Esophagus muscularis mucosa (tissue), 4 donors: ENCODE measurements around the gene ANKS1B. TPM values are rescaled to one million over a fixed set of nuclear protein-coding genes. Genes with fewer than 3 reads are reported as not detected.

Experiments used
- DNase-seq: peaks from one replicate; pipeline ENCODE4 v3.0.0-alpha.2; 2017; ENCODE audit errors: extremely low spot score
- H3K27ac ChIP-seq, 4 donors: fragments of 200-600 bp; sonication (generic); replicated peaks in 1 of 4; 1 replicate in 3 of 4; 2 replicates in 1 of 4; pipeline ENCODE4 v1.5.1; 2016 to 2019; ENCODE audit warnings: mild to moderate bottlenecking in 1 of 4
- H3K27me3 ChIP-seq, 4 donors: fragments of 200-600 bp; sonication (generic); one replicate each; pipeline versions ENCODE4 v1.5.1 to v1.6.0; 2016 to 2019
- H3K36me3 ChIP-seq, 4 donors: fragments of 200-600 bp; sonication (generic); one replicate each; pipeline ENCODE4 v1.5.1; 2016 to 2019
- H3K4me1 ChIP-seq, 4 donors: fragments of 200-600 bp; sonication (generic); one replicate each; pipeline ENCODE4 v1.5.1; 2016 to 2019
- H3K4me3 ChIP-seq, 4 donors: fragments of 200-600 bp; sonication (generic); 1 replicate in 2 of 4; 2 replicates in 2 of 4; pipeline ENCODE4 v1.5.1; 2016 to 2019; ENCODE audit warnings: mild to moderate bottlenecking in 4 of 4, moderate library complexity in 1 of 4
- H3K9me3 ChIP-seq, 4 donors: fragments of 200-600 bp; sonication (generic); 1 replicate in 3 of 4; 2 replicates in 1 of 4; pipeline ENCODE4 v1.5.1; 2016 to 2019
- CTCF ChIP-seq, 3 experiments: fragments of 200-600 bp in 2 of 3; fragments of 450-650 bp in 1 of 3; sonication (generic) in 2 of 3; IDR thresholded peaks; one replicate each; pipeline ENCODE4 v1.5.1; 2017 to 2019; ENCODE audit warnings: antibody characterized with exemption in 3 of 3, mild to moderate bottlenecking in 2 of 3, moderate library complexity in 1 of 3
- EP300 ChIP-seq: sonication (generic); formaldehyde crosslinking; IDR thresholded peaks from one replicate; pipeline ENCODE4 v1.6.1; 2017; ENCODE audit warnings: antibody characterized with exemption
- POLR2A ChIP-seq: fragments of 450-650 bp; IDR thresholded peaks from one replicate; pipeline ENCODE4 v1.6.1; 2017; ENCODE audit warnings: antibody characterized with exemption, moderate library complexity, mild to moderate bottlenecking, low read depth
- POLR2AphosphoS5 ChIP-seq, 2 donors: sonication (generic); formaldehyde crosslinking; IDR thresholded peaks; one replicate each; pipeline ENCODE4 v1.6.1; 2017; ENCODE audit warnings: antibody characterized with exemption in 2 of 2
- WGBS: methylation state at CpG from one replicate; pipeline ENCODE4 v1.1.5; 2018; 5-methylcytosine and 5-hydroxymethylcytosine counted together
- intact Hi-C: fragments of 100-400 bp; cut with DNase I; formaldehyde crosslinking; loops from one replicate; pipeline ENCODE4 v1.15.1; 2023
- total RNA-seq, 4 donors: library from RNA; depleted of rRNA; stranded (reverse); fragments of >200 nt; gene quantifications; one replicate each; pipeline versions ENCODE4 v1.1.0 to v1.2.1, GENCODE V29; 2016

ANKS1B gene
- total RNA-seq, 4 donors from 2014 or later, result 20.4 to 28.7 (median 21.6) TPM

GRCh38 chr12:98856897-98857540 lies 1127.7 kb downstream of the ANKS1B start:
- no peak for DNase-seq
- Histone ChIP-seq H3K27me3 (no peaks in the 10 kb centered on the region), H3K4me3 (no peak overlapping the region), H3K36me3 (no peaks in the 10 kb centered on the region), H3K9me3 (no peaks in the 10 kb centered on the region), H3K4me1 (no peaks in the 10 kb centered on the region), H3K27ac (no peak overlapping the region)
- 67% methylated on average over 4 of the region's 4 CpGs for WGBS
- TF ChIP-seq EP300, result no peak
- intact Hi-C loops, result no loop called here

GRCh38 chr12:98852181-98852580 lies 1132.6 kb downstream of the ANKS1B start:
- H3K9me3 ChIP-seq, result no peaks in the 10 kb centered on the region
- no peak for DNase-seq
- 90% methylated on average over 2 of the region's 2 CpGs for WGBS
- TF ChIP-seq CTCF (IDR thresholded peaks at IDR 0.05) (no peak), POLR2A (no peak), POLR2AphosphoS5 (IDR thresholded peaks at IDR 0.05) (no peak), EP300 (no peak)
- no peaks in the 10 kb centered on the region for H3K27me3 ChIP-seq
- H3K36me3 ChIP-seq, result no peaks in the 10 kb centered on the region
- intact Hi-C loops, result no loop called here
- H3K4me1 ChIP-seq, result no peaks in the 10 kb centered on the region
- H3K4me3 ChIP-seq, result no peak overlapping the region
- H3K27ac ChIP-seq, result no peak overlapping the region

DNA sequence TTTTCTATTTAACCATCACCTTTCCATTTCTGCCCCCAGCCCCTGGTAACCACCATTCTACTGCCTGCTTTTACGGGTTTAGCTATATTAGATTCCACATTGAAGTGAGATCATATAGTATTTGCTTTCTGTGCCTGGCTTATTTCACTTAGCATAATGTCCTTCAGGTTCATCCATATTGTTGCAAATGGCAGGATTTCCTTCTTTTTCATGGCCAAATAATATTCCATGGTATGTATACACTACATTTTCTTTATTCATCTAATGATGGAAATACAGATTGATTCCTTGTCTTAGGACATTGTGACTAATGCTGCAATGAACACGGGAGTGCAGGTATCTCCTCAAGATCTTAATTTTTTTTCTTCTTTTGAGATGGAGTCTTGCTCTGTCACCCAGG lies 1137.5 kb downstream of the ANKS1B start:
- Histone ChIP-seq H3K27ac (no peak overlapping the region), H3K4me1 (peaks cover 0 to 20% (median 9%) of the 10 kb centered on the region in 4 donors), H3K9me3 (no peaks in the 10 kb centered on the region), H3K4me3 (no peak overlapping the region), H3K27me3 (no peaks in the 10 kb centered on the region), H3K36me3 (no peaks in the 10 kb centered on the region)
- no peak for DNase-seq
- intact Hi-C loops, result no loop called here
- TF ChIP-seq CTCF (IDR thresholded peaks at IDR 0.05), result no peak
- TF ChIP-seq EP300, result no peak
- no peak for TF ChIP-seq POLR2A
- TF ChIP-seq POLR2AphosphoS5 (IDR thresholded peaks at IDR 0.05), result no peak
- WGBS, result 93% methylated on average over 2 of the region's 2 CpGs

DNA sequence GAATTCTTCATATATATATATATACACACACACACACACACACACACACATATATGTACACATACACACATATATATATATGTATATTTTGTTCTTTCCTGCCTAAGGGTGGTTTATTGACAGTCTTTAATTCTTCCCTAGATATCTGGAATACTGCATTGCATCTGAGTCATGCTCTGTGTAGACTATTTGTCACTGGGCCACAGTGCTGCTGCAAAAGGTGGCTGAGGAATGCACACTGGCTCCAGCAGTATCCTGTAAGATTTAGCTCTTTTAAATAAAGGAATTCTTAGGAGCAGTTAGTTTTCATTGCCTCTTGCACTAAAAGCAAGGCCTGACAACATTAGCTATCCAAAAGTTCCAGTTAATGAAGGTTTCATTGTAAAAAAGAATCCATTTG lies 1138.8 kb downstream of the ANKS1B start:
- TF ChIP-seq EP300 (no peak), CTCF (IDR thresholded peaks at IDR 0.05) (no peak), POLR2AphosphoS5 (IDR thresholded peaks at IDR 0.05) (no peak), POLR2A (no peak)
- intact Hi-C loops, result no loop called here
- H3K9me3 ChIP-seq, result no peaks in the 10 kb centered on the region
- H3K36me3 ChIP-seq, result no peaks in the 10 kb centered on the region
- peaks cover 0 to 20% (median 9%) of the 10 kb centered on the region in 4 donors for H3K4me1 ChIP-seq
- no peak overlapping the region for H3K4me3 ChIP-seq
- no peak overlapping the region for H3K27ac ChIP-seq
- no peaks in the 10 kb centered on the region for H3K27me3 ChIP-seq
- no peak for DNase-seq

DNA sequence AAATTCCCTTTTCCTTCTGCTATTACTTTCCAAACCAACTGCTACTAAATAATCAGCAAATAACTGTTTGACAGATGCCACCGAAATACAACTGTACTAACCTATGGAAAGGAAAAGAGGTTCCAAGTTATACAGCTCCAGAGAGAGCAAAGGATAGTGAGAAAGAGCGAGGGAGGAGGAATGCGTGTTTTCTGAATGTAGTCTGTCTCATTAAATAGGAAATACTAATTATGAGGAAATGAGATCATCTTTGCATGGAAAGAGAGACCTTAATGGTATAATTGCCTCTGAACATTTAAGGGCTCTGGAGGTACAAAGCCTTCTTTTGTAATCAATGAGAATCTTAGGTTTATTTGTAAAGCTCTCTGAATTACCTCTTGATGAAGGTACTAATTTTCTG lies 1144.4 kb downstream of the ANKS1B start:
- no peaks in the 10 kb centered on the region for H3K27me3 ChIP-seq
- peaks cover 0 to 18% (median 7%) of the 10 kb centered on the region in 4 donors for H3K4me1 ChIP-seq
- H3K27ac ChIP-seq, result no peak overlapping the region
- TF ChIP-seq CTCF (IDR thresholded peaks at IDR 0.05) (no peak), POLR2A (no peak), EP300 (no peak), POLR2AphosphoS5 (IDR thresholded peaks at IDR 0.05) (no peak)
- H3K4me3 ChIP-seq, result no peak overlapping the region
- 90% methylated on average over 3 of the region's 3 CpGs for WGBS
- no peaks in the 10 kb centered on the region for H3K9me3 ChIP-seq
- intact Hi-C loops, result no loop called here
- DNase-seq, result no peak
- no peaks in the 10 kb centered on the region for H3K36me3 ChIP-seq
